Sigmoid colon (tissue), 4 donors: ENCODE results near the gene SPEN.

Experiments used
- CTCF ChIP-seq, 4 experiments: fragments of 450-650 bp in 3 of 4; fragments of 200-600 bp in 1 of 4; IDR thresholded peaks; one replicate each; pipeline ENCODE4 v1.5.1; 2016 to 2019; ENCODE audit warnings: antibody characterized with exemption in 4 of 4, mild to moderate bottlenecking in 3 of 4, moderate library complexity in 2 of 4
- EP300 ChIP-seq, 4 donors: sonication (generic); formaldehyde crosslinking; IDR thresholded peaks; one replicate each; pipeline ENCODE4 v1.6.1; 2017; ENCODE audit warnings: antibody characterized with exemption in 4 of 4
- POLR2A ChIP-seq, 2 donors: fragments of 450-650 bp; IDR thresholded peaks; one replicate each; pipeline ENCODE4 v1.6.1; 2016; ENCODE audit warnings: antibody characterized with exemption in 2 of 2, mild to moderate bottlenecking in 2 of 2, moderate library complexity in 2 of 2

GRCh38 chr1:15847893-15848142 lies 311 bp downstream of the SPEN start:
- TF ChIP-seq EP300 (IDR thresholded peaks at IDR 0.05) (no peak), POLR2A (IDR thresholded peaks at IDR 0.05) (no peak), CTCF (IDR thresholded peaks at IDR 0.05) (no peak)
